B cell (primary cell): ENCODE data around the gene TCERG1L. TPM values are rescaled to one million over a fixed set of nuclear protein-coding genes. Genes with fewer than 3 reads are reported as not detected.

Experiments used
- ATAC-seq: fragments of 200-7000 bp; cut with Tn5 transposase; one replicate; pipeline ENCODE4 v1.10.0; 2021; ENCODE audit warnings: low read depth, mild to moderate bottlenecking, moderate number of reproducible peaks, moderate library complexity
- CTCF ChIA-PET: fragments of 350-600 bp; sonication (Branson Sonifier 250); formaldehyde crosslinking; loops from one replicate; lab custom pipeline; 2021; ENCODE audit warnings: antibody characterized with exemption, inconsistent platforms; lab: Charles Lee
- POLR2A ChIA-PET: fragments of 350-600 bp; sonication (Branson Sonifier 250); formaldehyde crosslinking; loops from one replicate; lab custom pipeline; 2021; ENCODE audit warnings: antibody characterized with exemption; lab: Charles Lee
- DNase-seq: peaks from one replicate; pipeline ENCODE4 v3.0.0; 2013
- H2AFZ ChIP-seq: 2 replicates; pipeline ENCODE4 v1.6.1; 2012; ENCODE audit warnings: mild to moderate bottlenecking, low read depth, low read length; ENCODE audit not compliant: insufficient read depth, poor library complexity, severe bottlenecking
- H3K27ac ChIP-seq, 2 donors: 1 replicate in 1 of 2; 2 replicates in 1 of 2; pipeline ENCODE4 v1.5.1; 2012 to 2013; ENCODE audit warnings: low read length in 2 of 2, mild to moderate bottlenecking in 2 of 2, moderate library complexity in 1 of 2
- H3K27me3 ChIP-seq, 4 experiments: fragments of 200-600 bp in 1 of 4; sonication (generic) in 1 of 4; replicated peaks in 1 of 4; 1 replicate in 2 of 4; 2 replicates in 2 of 4; pipeline versions ENCODE4 v1.6.1 to v1.7.0; 2013 to 2016; ENCODE audit warnings: low read length in 3 of 4, mild to moderate bottlenecking in 2 of 4, mixed read lengths in 1 of 4, moderate library complexity in 1 of 4; ENCODE audit not compliant: insufficient read depth in 4 of 4, control insufficient read depth in 3 of 4; ENCODE audit errors: control extremely low read depth in 1 of 4
- H3K36me3 ChIP-seq, 2 experiments: replicated peaks in 1 of 2; 1 replicate in 1 of 2; 2 replicates in 1 of 2; pipeline versions ENCODE4 v1.6.1 to v1.7.1; 2013; ENCODE audit warnings: low read length in 1 of 2; ENCODE audit not compliant: insufficient read depth in 2 of 2, control insufficient read depth in 1 of 2; ENCODE audit errors: control extremely low read depth in 1 of 2, extremely low read depth in 1 of 2
- H3K4me1 ChIP-seq, 2 donors: fragments of 200-600 bp in 1 of 2; sonication (generic) in 1 of 2; 1 replicate in 1 of 2; 2 replicates in 1 of 2; pipeline versions ENCODE4 v1.5.1 to v1.6.1; 2013 to 2017; ENCODE audit warnings: low read length in 2 of 2; ENCODE audit not compliant: control insufficient read depth in 2 of 2, insufficient read depth in 2 of 2
- H3K4me2 ChIP-seq: replicated peaks from 2 replicates; pipeline ENCODE3; 2012; ENCODE audit warnings: mild to moderate bottlenecking, low read depth, low read length; ENCODE audit not compliant: poor library complexity, severe bottlenecking
- H3K4me3 ChIP-seq, 5 experiments: fragments of 200-600 bp in 1 of 5; sonication (generic) in 1 of 5; 1 replicate in 3 of 5; 2 replicates in 2 of 5; pipeline versions ENCODE4 v1.5.1 to v1.7.0; 2011 to 2016; ENCODE audit warnings: low read length in 4 of 5, mild to moderate bottlenecking in 4 of 5, low read depth in 2 of 5, control low read depth in 1 of 5, moderate library complexity in 1 of 5; ENCODE audit not compliant: insufficient read depth in 1 of 5; ENCODE audit errors: control extremely low read depth in 1 of 5, extremely low read depth in 1 of 5
- H3K79me2 ChIP-seq: fragments of 200-600 bp; sonication (generic); one replicate; pipeline ENCODE4 v1.6.0; 2016; ENCODE audit warnings: low read length; ENCODE audit not compliant: control insufficient read depth, insufficient read depth
- H3K9ac ChIP-seq: fragments of 200-600 bp; sonication (generic); 2 replicates; pipeline ENCODE4 v1.6.1; 2017; ENCODE audit warnings: mild to moderate bottlenecking, low read length, moderate library complexity
- H3K9me3 ChIP-seq, 3 donors: one replicate each; pipeline versions ENCODE4 v1.6.1 to v1.7.1; 2013; ENCODE audit warnings: low read length in 2 of 3; ENCODE audit not compliant: control insufficient read depth in 2 of 3, insufficient read depth in 1 of 3; ENCODE audit errors: control extremely low read depth in 1 of 3
- H4K20me1 ChIP-seq: 2 replicates; pipeline ENCODE4 v1.6.0; 2012; ENCODE audit warnings: mild to moderate bottlenecking, low read length; ENCODE audit not compliant: insufficient read depth, control insufficient read depth, poor library complexity, severe bottlenecking
- H3K27ac Mint-ChIP-seq: one replicate; pipeline ENCODE4 v1.8.0; 2021; ENCODE audit warnings: mixed read lengths
- H3K27me3 Mint-ChIP-seq: one replicate; pipeline ENCODE4 v1.8.0; 2021; ENCODE audit warnings: mixed read lengths
- H3K4me1 Mint-ChIP-seq: one replicate; pipeline ENCODE4 v1.8.0; 2021; ENCODE audit warnings: mixed read lengths
- H3K4me3 Mint-ChIP-seq: one replicate; pipeline ENCODE4 v1.8.0; 2021; ENCODE audit warnings: mixed read lengths
- H3K9me3 Mint-ChIP-seq: one replicate; pipeline ENCODE4 v1.8.0; 2022; ENCODE audit warnings: mixed read lengths; ENCODE audit not compliant: insufficient read depth
- CTCF ChIP-seq: fragments of 200-600 bp; IDR thresholded peaks from one replicate; pipeline ENCODE4 v1.8.0; 2022; ENCODE audit warnings: antibody characterized with exemption, mild to moderate bottlenecking
- EZH2 ChIP-seq: IDR thresholded peaks from 2 replicates; pipeline ENCODE4 v1.6.1; 2012; ENCODE audit warnings: borderline replicate concordance, low read depth, mild to moderate bottlenecking, moderate library complexity, low read length; ENCODE audit not compliant: insufficient read depth, poor library complexity, severe bottlenecking
- WGBS: methylation state at CpG from one replicate; pipeline ENCODE4 v1.1.5; 2013; ENCODE audit warnings: missing lambda C conversion rate; ENCODE audit not compliant: insufficient coverage; 5-methylcytosine and 5-hydroxymethylcytosine counted together
- intact Hi-C: fragments of 100-400 bp; cut with micrococcal nuclease; formaldehyde crosslinking; loops from one replicate; pipeline ENCODE4 v1.10.0; 2022
- polyA plus RNA-seq: library from polyadenylated mRNA; depleted of rRNA; stranded (reverse); fragments of >200 nt; gene quantifications from 2 replicates; pipeline ENCODE4 v1.2.3, GENCODE V29; 2012
- total RNA-seq, 2 donors: library from RNA; stranded (reverse); fragments of 120-200 nt in 1 of 2; gene quantifications; 1 replicate in 1 of 2; 2 replicates in 1 of 2; pipeline versions ENCODE4 v1.2.3 to v1.2.4, GENCODE V29; 2013 to 2022

TCERG1L gene
- total and polyA plus RNA-seq, 2 donors (not counting 1 experiment from before 2014, with no cell fraction given): 0.10 TPM; not detected in 1

GRCh38 chr10:131244836-131245235 is 66.7 kb downstream of the TCERG1L start:
- TF ChIP-seq CTCF (no peak), EZH2 (no peak)
- no peaks in the 10 kb centered on the region for H3K27me3 Mint-ChIP-seq
- H3K4me1 Mint-ChIP-seq: no peaks in the 10 kb centered on the region
- Histone ChIP-seq H3K79me2 (no peaks in the 10 kb centered on the region), H4K20me1 (no peaks in the 10 kb centered on the region), H3K4me3 (no peak overlapping the region), H3K4me2 (no peak overlapping the region), H2AFZ (no peak overlapping the region), H3K27me3 (no peaks in the 10 kb centered on the region), H3K4me1 (no peaks in the 10 kb centered on the region), H3K27ac (no peak overlapping the region), H3K36me3 (no peaks in the 10 kb centered on the region), H3K9ac (no peak overlapping the region), H3K9me3 (peaks cover 0 to 19% (median 0%) of the 10 kb centered on the region in 3 donors)
- no peak overlapping the region for H3K4me3 Mint-ChIP-seq
- no peak overlapping the region for H3K27ac Mint-ChIP-seq
- DNase-seq: no peak
- ChIA-PET CTCF (no interaction called here), POLR2A (no interaction called here)
- intact Hi-C loops: no loop called here
- WGBS: 50% methylated on average over 1 of the region's 1 CpG
- H3K9me3 Mint-ChIP-seq: no peaks in the 10 kb centered on the region
- no peak for ATAC-seq

DNA sequence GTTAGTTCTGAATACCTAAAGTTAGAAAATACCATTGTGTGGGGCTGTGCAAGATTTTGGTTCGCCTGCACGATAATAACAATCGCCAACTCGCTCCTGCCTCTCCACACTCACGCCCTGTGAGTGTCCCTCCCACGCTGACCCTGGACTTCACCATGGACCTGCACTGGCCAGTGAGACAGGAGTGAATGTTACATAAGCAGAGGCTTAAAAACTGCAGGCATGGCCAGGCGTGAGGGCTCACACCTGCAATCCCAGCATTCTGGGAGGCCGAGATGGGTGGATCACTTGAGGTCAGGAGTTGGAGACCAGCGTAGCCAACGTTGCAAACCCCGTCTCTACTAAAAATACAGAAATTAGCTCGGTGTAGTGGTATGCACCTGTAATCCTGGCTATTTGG is 68.4 kb downstream of the TCERG1L start:
- Mint-ChIP-seq H3K9me3 (no peaks in the 10 kb centered on the region), H3K4me3 (no peak overlapping the region), H3K27ac (no peak overlapping the region), H3K4me1 (no peaks in the 10 kb centered on the region), H3K27me3 (no peaks in the 10 kb centered on the region)
- Histone ChIP-seq H3K4me1 (no peaks in the 10 kb centered on the region), H3K36me3 (no peaks in the 10 kb centered on the region), H3K27me3 (no peaks in the 10 kb centered on the region), H3K4me3 (no peak overlapping the region), H2AFZ (no peak overlapping the region), H4K20me1 (no peaks in the 10 kb centered on the region), H3K79me2 (no peaks in the 10 kb centered on the region), H3K9ac (no peak overlapping the region), H3K27ac (no peak overlapping the region), H3K4me2 (no peak overlapping the region), H3K9me3 (peaks cover 0 to 25% (median 0%) of the 10 kb centered on the region in 3 donors)
- TF ChIP-seq EZH2 (no peak), CTCF (no peak)
- 90% methylated on average over 9 of the region's 12 CpGs for WGBS
- DNase-seq (no peak), ATAC-seq (no peak)
- POLR2A ChIA-PET: no interaction called here
- intact Hi-C loops: no loop called here
- CTCF ChIA-PET: no interaction called here
